Measurements from ENCODE around the gene TRAPPC10.

Gene TRAPPC10

DNA sequence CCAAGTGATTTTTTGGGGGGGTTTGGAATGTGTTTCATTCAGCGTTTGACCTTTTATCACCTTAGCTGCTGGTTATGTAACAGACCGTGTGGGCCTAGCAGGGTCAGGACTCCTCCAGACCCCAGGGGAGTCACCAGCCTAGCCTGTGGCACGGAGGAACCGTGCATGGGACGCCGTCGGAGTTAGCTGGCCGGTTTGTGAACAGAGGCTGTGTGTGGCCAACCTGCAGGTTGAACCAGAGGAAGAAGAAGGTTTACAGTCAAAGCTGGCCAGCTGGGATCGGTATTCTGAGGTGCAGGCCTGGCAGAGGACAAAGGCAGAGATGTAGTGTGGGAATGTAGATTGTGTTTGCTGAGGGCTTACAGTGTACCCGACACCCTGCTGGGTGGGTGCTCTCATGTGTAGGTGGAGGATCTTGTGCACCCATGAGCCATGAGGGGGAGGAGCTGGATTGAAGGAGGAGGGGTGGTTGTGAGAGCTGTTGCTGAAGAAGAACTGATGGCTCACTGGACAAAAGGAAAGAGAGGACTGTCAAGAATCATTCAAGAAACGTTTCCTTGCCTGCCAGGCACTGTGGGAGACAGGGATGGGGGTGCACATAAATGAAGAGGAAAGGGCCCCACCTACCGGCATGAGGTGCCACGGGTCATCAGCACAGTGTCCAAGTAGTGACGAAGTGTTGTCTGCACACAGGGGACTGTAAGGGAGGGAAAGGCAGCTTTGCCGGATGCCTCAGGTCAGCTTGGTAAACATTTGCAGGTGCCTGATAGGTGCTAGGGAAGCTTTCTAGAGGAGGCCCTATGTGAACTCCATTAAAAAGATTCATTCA, 55.1 kb downstream of the TRAPPC10 start:
- no peak for DNase-seq (ENCODE audit: low spot score)

DNA sequence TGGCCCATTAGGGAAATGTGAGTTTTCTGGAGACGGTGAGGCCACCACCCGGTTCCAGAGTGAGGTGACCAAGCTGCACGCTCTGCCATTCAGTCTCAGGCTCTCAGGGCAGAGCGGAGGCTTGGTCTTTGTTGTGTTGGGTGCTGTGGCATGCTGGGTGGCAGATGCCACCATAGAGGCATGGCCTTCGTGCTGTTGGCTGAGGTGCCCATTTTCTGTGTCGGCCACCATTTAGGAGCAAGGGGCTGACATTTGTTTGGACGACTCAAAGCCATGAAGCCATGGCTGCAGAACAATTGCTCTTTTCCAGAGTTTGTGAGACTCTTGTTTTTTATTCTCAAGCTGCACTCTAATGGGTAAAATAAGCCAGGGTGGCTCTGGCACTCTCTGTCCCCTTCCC, 58.3 kb downstream of the TRAPPC10 start:
- DNase-seq (ENCODE audit: low spot score), result no peak

DNA sequence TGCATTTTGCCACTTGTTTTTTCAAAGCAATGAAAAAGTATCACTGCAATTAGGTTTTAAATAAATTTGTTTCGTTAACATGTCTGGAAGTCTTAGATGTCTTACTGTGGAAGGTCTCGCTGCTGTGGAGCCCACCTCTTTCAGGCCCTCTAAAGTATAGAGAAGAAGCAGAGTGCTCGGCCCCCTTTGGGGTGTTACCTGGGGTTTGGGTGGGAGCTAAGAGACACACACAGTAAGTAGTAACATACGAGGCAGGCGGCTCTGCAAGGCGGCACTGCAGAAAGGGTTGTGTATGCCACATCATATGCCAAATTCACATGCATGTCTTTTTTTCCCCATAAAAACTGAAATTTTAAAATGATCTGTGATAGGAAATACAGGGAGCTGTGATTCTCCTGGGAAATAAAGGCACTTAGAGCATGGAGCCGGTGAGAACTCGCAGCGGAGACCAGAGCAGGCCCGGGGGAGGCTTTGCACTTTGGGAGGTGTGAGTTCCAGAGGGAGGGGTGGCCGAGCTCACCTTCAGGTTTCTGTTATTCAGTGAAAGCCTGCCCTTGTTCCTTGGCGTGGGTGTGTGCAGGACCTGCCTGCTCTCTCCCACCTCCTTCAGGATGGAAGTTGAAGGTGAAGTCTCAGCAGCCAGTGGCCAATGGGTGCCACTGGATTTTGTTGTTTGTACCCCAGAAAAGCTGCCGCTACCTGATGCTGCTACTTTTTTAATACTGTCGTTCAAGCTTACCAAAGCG, 59.4 kb downstream of the TRAPPC10 start:
- no peak for DNase-seq (ENCODE audit: low spot score)

DNA sequence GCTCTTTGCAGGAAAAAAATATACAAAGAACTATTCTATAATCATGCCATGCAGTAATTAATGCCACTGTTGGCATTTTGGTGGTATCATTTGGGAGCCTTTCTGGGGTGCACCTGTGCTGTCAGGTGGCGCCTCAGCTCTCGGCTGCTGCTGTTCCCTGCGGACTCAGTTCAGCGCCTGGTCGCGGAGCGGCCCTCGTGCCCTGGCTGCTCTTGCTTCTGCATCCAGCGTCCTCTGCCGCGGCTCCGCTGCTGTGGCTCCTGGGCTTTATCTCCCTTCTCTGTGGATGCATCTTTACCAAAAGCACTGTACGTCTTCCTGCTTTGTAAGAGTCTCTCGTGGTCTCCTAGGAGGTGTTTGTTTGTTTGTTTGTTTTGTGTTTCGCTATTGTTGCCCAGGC, 60.0 kb downstream of the TRAPPC10 start:
- DNase-seq (ENCODE audit: low spot score), result no peak

DNA sequence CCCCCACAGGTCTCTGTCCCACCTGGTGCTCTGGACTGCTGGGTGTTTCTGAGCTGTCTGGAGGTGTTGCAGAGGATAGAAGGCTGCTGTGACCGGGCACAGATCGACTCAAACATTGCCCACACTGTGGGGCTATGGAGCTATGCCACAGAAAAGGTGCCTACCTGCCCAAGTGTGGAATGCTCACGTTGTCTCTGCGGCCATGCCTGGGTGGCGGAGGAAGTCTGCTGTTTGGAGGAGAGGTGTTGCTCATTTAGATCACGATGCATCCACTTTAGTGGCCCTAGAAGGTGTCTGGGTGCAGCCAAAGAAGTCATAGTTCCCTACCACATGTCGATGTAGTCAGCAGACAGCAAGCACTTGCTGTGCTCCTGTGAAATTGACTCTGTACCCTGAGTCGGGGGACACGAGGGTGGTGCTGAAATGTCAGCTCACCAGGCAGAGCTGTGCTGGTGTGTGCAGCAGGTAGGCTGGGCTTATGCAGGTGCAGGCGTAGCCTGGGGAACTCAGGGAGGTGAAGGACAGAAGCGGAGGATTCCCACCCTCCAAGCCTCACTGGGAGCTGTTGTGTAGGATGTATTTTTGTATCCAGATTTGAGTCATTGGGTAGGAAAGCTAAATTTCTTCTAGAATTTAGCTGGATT, 62.3 kb downstream of the TRAPPC10 start:
- no peak for DNase-seq (ENCODE audit: low spot score)

DNA sequence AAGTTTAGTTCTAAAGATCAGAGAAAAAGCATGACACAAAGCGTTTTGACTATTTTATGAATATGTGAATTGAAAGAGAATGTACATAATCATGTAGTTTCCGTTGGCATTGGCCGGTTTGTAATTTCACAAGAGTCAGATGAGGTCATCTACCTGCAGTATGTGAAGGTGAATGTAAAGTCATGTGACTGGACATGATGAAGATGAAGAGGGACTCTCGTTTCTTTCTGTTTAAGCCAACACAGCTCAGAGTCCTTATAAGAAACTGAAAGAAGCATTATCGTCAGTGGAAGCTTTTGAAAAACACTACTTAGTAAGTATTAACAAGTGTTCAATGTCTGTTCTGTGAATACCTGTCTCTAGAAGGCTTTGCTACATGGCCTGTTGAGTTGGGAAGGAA, 64.2 kb downstream of the TRAPPC10 start:
- DNase-seq (ENCODE audit: low spot score), result no peak

DNA sequence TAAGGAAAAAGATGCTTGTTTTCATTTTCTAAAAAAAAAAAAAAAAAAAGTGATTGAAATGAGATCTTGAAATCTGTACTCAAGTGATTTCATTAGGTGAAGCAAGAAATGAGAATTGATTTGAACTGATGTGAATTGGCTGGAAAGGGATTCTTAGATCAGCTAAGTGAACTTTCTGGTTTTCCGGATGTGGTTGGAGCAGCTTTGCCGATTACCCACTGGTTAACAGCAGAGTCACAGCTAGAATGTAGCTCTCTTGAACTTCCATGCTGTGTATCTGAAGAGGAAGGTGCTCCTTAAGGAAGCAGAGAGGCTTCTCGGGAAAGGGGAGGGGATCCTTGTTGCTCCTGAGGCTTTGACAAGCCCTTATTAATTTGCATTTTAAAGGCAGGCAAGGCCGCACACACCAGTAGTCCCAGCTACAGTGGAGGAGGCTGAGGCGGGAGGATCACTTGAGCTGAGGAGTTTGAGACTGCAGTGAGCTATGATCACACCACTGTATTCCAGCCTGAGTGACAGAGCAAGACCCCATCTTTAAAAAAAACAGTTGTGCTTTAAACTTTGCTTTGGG, 66.4 kb downstream of the TRAPPC10 start:
- no peak for DNase-seq (ENCODE audit: low spot score)

DNA sequence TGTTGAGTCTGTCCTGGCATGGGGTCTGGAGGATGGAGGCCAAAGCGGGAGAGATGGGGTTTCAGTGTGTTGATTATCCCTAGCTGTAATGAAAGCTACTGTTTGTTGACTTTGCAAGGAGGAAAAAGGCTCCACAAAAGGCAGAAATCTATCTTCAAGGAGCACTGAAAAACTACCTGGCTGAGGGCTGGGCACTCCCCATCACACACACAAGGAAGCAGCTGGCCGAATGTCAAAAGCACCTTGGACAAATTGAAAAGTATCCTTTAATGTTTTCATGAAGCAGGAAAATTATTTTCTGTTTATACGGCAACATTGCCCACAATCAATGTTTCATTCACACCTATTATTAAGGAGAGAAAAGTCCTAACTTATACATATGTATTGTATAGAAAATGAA, 67.3 kb downstream of the TRAPPC10 start:
- no peak for DNase-seq (ENCODE audit: low spot score)

DNA sequence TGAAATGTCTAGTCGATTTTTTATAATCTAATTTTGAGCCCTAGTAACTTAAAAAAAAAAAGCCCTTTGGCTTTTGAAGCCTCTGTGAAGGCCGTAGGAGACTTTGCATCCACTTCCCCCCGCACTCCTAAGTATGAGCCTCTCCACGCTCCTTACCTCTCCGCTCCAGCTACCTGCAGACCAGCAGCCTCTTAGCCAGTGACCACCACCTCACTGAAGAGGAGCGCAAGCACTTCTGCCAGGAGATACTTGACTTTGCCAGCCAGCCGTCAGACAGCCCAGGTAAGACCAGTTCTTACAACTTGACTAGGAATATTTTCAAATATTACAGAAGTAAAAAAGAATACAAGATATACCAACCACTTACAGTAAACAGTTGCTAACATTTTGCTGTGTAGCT, 67.7 kb downstream of the TRAPPC10 start:
- DNase-seq (ENCODE audit: low spot score), result no peak

DNA sequence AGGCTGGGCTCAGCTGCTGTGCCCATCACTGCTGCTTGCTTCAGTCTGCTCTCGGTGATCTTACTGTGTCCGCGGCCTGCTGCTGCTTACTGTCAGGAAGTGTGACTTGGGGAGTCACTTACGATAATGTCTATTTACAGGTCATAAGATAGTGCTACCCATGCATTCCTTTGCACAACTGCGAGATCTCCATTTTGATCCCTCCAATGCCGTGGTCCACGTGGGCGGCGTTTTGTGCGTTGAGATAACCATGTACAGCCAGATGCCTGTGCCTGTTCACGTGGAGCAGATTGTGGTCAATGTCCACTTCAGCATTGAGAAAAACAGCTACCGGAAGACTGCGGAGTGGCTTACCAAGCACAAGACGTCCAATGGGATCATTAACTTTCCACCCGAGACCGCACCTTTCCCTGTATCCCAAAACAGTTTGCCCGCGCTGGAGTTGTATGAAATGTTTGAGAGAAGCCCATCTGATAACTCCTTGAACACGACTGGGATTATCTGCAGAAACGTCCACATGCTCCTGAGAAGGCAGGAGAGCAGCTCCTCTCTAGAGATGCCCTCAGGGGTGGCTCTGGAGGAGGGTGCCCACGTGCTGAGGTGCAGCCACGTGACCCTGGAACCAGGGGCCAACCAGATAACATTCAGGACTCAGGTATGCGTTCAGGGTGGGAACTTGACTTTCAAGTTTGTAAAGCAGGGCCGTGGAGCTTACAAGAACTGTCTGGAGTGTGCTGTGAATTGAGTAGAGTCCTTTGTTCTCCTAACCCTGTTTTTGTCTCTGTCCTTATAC, 70.7 kb downstream of the TRAPPC10 start:
- no peak for DNase-seq (ENCODE audit: low spot score)

DNA sequence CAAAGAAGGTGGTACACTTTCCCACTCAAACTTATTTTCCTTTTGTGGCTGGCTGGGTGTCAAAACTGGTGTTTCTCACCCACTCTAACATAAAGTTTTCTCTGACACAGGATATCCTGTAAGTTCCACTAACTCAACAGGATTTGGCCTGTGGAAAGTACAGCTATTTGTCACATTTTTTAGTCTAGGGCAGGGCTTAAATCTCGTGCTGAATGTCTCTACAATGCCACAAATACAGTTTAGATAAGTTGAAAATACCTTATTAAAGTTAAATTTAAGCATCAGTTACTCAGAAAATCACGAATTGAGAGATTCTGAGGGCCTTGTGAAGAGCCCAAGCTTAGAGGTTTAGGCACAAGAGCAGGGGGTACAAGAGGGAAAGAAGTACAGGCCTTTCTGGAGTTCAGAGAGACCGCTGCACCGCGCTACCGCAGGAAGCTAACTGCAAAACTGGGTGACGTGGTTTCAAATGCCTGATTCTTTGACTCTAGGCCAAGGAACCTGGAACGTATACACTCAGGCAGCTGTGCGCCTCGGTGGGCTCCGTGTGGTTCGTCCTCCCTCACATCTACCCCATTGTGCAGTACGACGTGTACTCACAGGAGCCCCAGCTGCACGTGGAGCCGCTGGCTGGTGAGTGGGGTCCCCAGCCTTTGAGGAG, 71.7 kb downstream of the TRAPPC10 start:
- DNase-seq (ENCODE audit: low spot score), result no peak

DNA sequence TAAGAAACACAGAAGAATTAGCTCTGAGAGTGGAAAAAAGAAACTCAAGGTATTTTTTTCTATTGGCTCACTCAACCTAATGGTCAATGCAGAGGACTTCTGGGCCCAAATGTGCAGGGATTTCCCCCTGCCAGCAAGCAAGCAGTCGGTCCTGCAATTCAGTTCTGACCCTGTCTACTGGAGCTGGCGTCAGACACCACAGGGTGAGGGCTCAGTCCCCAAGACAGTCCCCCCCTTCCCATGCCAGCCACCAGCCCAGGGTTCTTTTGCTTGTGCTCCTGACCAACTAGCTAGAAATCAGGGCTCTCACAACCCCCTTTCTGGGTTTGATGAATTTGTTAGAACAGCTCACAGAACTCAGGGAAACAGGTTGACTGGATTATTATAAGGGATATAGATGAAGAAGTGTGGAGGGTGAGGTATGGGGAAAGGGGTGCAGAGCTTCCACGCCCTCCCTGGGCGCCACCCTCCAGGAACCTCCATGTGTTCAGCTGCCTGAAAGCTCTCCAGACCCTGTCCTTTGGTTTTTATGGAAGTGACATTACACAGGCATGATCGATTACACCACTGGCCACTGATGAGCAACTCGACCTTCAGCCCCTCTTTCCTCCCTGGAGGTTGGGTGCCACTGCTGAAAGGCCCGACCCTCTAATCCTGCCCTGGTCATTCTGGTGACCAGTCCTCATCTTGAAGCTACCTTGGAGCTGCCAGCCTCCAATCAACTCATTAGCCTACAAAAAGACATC, 72.6 kb downstream of the TRAPPC10 start:
- no peak for DNase-seq (ENCODE audit: low spot score)

DNA sequence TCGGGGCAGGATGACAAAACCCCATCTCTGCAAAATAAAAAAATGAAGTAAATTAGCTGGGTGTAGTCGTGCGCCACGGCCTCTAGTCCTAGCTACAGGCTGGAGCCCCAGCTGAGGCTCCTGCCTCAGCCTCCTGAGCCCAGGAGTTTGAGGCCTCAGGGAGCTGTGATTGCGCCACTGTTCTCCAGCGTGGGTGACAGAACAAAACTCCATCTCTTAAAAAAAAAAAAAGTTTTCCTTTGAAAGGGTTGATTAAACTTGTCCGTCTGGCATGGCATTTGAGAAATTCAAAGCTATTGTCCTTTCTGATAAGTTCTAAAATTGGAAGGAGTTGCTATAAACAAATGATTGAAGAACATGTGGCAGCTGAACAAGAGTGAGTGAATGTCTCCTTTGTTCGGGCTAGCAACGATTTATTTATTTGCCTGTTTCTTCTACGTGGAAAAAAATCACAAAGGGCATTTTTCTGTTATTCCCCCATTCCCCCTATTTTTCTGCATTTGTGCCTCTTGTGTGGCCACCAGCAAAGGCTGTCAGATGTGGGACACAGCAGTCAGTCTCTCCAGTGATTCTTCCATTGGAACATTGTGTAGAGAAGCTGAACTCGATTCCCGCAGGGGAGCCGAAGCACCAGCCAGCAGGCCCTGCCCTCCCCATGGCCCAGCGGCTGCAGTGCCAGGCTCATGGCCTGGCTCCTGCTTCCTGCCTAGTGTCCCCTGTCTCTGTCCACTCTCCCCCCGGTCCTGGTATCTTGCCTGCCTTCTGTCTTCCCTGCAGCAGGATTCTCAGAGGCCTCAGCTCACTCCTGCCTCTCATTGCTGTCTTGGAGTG, 73.6 kb downstream of the TRAPPC10 start:
- DNase-seq (ENCODE audit: low spot score), result peak; percentile 92

DNA sequence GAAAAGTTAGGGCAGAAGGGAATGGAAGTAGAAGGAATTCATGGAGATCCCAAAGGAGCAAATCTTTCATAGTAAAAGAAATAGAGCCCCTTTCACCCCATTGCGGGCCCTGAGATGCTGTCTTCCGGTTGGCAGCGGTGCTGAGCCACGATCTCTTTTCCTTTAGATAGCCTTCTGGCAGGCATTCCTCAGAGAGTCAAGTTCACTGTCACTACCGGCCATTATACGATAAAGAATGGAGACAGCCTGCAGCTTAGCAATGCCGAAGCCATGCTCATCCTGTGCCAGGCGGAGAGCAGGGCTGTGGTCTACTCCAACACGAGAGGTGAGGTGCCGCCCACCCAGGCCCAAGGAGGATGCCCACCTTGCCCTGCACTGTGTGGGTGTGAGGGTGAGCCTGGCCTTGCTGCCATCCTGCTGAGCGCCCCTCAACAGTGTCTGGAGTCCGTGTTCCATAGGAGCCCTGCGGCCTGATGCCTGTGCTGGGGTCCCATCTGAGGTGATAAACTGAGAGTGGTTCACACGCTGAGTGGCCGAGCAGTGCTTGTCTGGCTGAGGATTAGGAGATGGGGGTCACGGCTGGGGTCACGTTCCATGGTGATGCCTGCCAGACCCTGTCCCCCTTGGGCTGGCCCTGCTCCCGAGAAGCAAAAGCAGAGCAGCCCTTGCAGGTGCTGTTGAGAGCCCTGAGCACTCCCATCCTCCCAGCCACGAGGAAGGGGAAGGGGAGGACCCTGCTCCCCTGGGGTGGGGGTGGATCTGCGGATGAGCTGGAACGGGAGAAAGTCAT, 74.7 kb downstream of the TRAPPC10 start:
- no peak for DNase-seq (ENCODE audit: low spot score)

DNA sequence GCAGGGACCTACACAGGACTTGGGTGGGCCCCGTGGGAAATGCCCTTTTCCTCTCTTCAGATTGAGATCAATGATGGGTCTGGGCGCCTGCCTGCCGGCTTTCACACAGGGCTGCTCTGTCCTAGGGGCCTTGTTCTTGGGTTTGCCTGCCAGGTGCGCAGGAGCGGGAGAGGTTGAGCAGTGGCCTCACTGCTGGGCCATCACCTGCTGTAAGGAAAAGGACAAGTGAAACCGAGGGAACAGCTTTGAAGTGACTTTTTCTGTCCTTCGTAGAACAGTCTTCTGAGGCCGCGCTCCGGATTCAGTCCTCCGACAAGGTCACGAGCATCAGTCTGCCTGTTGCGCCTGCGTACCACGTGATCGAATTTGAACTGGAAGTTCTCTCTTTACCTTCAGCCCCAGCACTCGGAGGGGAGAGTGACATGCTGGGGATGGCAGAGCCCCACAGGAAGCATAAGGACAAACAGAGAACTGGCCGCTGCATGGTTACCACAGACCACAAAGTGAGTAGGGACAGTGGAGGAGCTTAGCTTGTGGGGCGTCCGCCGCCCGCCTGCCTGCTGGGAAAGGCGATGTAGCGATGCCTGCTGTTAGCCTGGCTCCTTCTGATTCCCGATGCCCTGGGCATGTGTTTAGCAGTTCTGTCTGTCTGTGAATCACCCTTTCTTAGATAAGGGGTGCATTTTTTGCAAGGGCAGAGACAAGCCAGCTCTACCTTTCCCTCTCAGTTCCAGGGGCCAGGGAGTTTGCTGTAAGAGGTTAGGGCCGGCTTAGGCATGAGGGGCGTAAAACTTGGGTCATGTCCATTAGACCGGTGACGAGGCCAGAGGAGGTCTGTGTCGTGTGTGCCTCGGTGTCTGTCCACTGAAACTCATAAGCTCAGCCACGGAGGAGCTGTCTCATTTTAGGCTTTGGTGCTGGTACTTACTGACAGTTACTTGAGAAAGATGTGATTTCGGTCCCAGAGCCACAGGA, 75.6 kb downstream of the TRAPPC10 start:
- peak; percentile 62 for DNase-seq (ENCODE audit: low spot score)

DNA sequence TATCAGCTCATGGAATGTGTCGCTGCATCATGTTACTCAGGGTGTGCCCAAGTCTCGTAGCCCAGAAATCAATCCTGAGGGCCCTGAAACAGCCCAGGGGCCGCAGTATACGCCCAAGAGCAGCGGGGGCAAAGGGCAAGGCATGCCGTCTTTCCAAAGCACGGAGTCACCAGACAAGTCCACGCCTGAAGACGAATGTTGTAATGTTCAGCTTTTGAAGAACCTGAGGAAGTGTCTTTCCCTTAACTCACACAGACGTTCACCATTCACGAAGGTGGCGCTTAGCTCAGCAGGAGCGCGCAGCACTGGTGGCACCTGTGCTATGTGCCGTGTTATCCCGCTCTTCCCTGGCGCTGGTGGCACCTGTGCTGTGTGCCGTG, 76.3 kb downstream of the TRAPPC10 start:
- DNase-seq (ENCODE audit: low spot score), result no peak
